Fibroblast of pulmonary artery (primary cell): Measurements from ENCODE around the gene NPHP4.
A peak's percentile ranks its signal among the peaks of the same experiment; 100 is the strongest.
"Not testable (repeated sequence)": the region's sequence is repeated elsewhere in the genome, so short reads cannot be mapped to it uniquely, and the experiment has no call there.

ENCODE experiments used
- DNase-seq: peaks from one replicate; pipeline ENCODE4 v3.0.0-alpha.2; 2010; ENCODE audit warnings: low read depth
- H3K4me3 ChIP-seq: replicated peaks from 2 replicates; pipeline ENCODE4 v1.5.1; 2011; ENCODE audit warnings: low read depth, mild to moderate bottlenecking, control low read depth, low read length, moderate library complexity
- TF ChIP-seq, protein P1 (sequence below): IDR thresholded peaks from 2 replicates; pipeline ENCODE4 v1.5.1; 2011; ENCODE audit warnings: mild to moderate bottlenecking, control low read depth, low read length, inconsistent platforms; ENCODE audit errors: missing control alignments

NPHP4 gene

DNA sequence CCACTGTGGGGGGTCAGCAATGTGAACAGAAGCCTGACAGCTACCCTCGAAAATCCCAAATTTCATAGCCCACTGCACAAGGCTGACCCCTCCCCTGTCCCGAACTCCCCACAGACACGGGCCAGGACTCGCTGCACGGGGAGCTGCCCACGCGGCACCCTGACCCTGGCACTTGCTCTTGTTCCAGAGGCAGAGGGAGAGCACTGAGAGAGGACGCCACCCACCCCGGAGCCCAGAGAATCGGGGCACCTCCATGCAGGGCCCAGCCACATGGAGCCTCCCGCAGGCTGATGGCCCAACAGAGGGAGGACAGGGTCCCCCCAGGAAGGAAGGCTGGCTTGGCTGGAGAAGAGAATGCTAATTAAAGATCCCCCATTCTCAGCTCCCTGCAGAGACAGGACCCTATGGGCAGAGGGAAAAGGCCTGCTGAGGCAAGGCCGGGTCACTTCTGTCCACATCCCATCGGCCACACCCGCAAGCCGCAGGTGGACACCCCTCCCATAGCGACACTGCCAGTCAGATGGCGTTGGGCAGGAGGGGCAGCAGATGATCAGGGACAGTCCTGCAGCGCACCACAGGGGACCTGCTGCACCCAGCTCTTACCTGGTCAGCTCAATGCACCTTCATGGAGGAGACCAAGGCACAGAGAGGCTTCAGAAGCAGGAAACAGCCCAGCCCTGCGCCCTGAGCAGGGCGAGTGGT is 136.9 kb downstream of the NPHP4 start:
- DNase-seq, result no peak
- no peak overlapping the region for H3K4me3 ChIP-seq
- TF ChIP-seq, protein P1, sequence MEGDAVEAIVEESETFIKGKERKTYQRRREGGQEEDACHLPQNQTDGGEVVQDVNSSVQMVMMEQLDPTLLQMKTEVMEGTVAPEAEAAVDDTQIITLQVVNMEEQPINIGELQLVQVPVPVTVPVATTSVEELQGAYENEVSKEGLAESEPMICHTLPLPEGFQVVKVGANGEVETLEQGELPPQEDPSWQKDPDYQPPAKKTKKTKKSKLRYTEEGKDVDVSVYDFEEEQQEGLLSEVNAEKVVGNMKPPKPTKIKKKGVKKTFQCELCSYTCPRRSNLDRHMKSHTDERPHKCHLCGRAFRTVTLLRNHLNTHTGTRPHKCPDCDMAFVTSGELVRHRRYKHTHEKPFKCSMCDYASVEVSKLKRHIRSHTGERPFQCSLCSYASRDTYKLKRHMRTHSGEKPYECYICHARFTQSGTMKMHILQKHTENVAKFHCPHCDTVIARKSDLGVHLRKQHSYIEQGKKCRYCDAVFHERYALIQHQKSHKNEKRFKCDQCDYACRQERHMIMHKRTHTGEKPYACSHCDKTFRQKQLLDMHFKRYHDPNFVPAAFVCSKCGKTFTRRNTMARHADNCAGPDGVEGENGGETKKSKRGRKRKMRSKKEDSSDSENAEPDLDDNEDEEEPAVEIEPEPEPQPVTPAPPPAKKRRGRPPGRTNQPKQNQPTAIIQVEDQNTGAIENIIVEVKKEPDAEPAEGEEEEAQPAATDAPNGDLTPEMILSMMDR, result no peak

DNA sequence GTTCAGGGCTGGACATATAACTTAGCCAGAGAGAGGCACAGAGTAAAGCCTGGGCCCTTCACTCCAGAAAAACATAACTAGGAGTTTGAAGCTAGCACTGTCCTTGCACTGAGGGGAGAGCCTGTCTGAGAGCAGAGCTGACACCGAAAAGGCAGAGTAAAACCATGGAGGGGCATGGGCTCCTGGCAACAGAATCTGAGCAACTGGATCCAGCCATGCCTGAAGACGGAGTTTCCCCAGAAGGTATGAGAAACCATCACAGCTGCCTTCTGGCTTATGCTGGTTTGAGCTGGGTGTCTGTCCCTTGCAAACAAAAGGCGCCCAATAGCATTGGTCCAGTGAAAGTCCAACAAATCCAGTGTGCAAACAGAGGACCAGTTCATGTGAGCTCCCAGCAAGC is 137.5 kb downstream of the NPHP4 start:
- no peak overlapping the region for H3K4me3 ChIP-seq
- no peak for DNase-seq
- TF ChIP-seq, protein P1, result no peak

DNA sequence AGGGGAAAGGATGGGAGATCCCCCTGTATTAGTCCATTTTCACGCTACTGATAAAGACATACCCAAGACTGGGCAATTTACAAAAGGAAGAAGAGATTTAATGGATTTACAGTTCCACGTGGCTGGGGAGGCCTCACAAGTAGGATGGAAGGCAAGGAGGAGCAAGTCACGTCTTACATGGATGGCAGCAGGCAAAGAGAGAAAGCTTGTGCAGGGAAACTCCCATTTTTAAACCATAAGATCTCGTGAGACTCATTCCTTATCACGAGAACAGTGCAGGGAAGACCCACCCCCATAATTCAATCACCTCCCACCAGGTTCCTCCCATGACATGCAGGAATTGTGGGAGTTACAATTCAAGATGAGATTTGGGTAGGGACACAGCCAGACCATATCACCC is 138.4 kb downstream of the NPHP4 start:
- not testable (repeated sequence) for H3K4me3 ChIP-seq, DNase-seq

DNA sequence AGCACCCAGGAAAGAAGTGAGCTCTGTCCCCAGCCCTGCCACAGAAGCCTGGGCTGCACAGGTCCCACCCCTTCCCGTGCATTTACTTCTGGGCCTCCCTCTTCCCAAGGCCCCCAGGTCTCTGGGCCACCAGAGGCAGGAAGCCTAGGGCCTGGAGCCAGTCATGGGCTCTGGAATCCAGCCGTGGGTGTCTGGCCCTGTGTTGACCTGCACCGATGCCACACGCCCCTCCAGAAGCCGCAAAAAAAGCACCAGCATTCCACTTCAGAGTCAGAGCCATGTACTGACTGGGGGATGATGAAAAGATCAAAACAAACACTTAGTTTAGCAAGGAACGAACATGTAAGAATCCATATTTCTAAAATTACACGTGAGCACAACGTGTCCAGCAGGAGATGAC is 141.7 kb downstream of the NPHP4 start:
- DNase-seq, result peak; percentile 2
- H3K4me3 ChIP-seq, result no peak overlapping the region
- TF ChIP-seq, protein P1, result no peak

DNA sequence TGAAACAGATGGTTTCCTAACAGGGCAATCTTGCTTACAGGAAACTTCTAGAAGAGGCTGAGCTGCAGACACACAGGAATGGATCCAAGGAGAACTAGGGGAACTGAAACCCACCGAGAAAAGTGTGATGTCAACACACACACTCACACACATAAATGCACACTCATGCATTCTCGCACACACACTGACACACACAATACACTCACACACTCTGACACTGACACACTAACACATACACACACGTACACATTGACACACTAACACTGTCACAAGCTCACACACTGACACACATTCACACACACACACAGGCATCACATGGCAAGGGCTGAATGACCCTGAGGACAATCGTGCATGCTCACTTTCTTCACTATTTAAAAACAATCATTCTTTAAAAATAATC is 142.7 kb downstream of the NPHP4 start:
- TF ChIP-seq, protein P1, result no peak
- no peak overlapping the region for H3K4me3 ChIP-seq
- no peak for DNase-seq

DNA sequence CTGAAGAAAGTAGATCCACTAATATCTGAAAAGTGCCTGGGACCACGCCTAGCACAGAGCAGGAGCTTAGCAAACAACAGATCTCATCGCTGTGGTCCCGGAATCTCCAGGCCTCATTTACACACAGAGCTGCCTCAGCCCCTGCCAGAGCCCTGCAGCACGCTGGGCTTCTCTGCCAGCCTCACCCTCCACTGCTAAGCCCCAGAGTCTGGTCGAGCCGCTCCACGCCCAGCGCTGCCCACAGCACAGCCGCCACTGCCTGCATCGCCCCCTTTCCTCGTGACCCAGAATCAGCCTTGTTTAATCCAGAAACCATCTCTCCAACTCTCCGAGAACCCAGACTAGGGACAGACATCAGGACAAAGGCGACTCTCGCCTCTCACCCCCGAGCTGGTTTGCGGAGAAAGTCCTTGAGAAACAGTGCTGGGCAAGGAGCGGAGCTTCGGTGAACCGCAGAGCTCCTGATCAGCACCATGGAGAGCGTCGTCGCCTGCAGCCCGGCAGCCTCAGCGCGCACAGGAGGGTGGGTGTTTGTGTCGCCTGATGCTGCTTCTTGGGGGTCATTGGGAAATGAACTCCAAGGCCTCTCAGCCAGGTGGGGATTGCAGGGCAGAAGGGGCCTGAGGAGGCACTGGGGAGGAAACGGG is 145.1 kb downstream of the NPHP4 start:
- no peak overlapping the region for H3K4me3 ChIP-seq
- peak; percentile 46 for DNase-seq
- TF ChIP-seq, protein P1, result no peak

GRCh38 chr1:5845376-5845775 is 146.8 kb downstream of the NPHP4 start:
- TF ChIP-seq, protein P1, result no peak
- H3K4me3 ChIP-seq, result no peak overlapping the region
- no peak for DNase-seq
